Astrocyte (in vitro differentiated cells and primary cell): ENCODE measurements around the gene CABLES2.

Experiments used
- EZH2 ChIP-seq: IDR thresholded peaks from 2 replicates; pipeline ENCODE4 v1.6.1; 2012; ENCODE audit warnings: mild to moderate bottlenecking, low read length, inconsistent platforms; ENCODE audit not compliant: insufficient read depth
- TF ChIP-seq, protein P1 (sequence below): IDR thresholded peaks from 2 replicates; pipeline ENCODE4 v1.5.1; 2011; ENCODE audit warnings: low read depth, mild to moderate bottlenecking, inconsistent platforms, low read length, moderate library complexity; ENCODE audit not compliant: insufficient read depth

DNA sequence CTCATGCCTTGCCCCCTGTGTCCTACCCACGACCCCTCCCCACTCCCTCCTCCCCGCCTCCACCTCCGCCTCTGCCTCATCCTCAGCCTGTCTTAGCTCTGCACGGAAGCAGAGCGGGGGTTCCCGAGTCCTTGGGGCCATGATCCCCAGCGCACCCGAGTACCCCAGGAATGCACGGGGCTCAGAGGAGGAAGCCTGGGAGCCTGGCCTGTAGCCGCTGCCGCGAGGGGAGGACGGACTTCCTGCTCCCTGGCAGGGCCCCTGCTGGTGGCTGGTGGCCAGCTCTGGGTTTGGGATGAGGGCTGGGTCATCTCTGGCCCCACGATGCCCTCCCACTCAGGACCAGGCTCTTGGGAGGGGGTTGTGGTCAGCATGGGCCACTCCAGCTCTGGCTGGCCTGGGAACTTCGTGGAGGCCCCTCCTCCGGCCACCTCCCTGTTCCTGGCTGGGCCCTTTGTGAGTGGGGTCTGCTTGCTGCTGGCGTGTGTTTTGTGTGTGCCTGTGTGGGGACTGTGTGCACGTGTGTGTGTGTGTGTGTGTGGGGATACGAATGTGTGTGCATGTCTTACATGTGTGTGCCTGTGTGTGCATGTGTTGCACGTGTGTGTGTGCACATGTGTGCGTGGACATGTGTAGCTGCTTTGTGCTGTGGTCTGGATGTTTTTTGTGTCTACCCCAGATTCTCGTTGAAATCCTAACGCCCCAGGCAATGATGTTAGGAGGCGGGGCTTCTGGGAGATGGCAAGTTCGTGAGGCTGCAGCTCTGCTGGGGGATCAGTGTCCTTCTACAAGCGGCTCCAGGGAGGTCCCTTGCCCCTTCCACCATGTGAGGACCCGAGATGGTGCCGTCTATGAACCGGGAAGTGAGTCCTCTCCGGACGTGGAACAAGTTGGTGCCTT, 21.6 kb upstream of the CABLES2 start:
- TF ChIP-seq, protein P1, sequence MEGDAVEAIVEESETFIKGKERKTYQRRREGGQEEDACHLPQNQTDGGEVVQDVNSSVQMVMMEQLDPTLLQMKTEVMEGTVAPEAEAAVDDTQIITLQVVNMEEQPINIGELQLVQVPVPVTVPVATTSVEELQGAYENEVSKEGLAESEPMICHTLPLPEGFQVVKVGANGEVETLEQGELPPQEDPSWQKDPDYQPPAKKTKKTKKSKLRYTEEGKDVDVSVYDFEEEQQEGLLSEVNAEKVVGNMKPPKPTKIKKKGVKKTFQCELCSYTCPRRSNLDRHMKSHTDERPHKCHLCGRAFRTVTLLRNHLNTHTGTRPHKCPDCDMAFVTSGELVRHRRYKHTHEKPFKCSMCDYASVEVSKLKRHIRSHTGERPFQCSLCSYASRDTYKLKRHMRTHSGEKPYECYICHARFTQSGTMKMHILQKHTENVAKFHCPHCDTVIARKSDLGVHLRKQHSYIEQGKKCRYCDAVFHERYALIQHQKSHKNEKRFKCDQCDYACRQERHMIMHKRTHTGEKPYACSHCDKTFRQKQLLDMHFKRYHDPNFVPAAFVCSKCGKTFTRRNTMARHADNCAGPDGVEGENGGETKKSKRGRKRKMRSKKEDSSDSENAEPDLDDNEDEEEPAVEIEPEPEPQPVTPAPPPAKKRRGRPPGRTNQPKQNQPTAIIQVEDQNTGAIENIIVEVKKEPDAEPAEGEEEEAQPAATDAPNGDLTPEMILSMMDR, result no peak
- no peak for TF ChIP-seq EZH2
